GM23338 (cell line): ENCODE data around the gene AKAP13. TPM values are rescaled to one million over a fixed set of nuclear protein-coding genes. Genes with fewer than 3 reads are reported as not detected.

Source experiments
- ATAC-seq: fragments of 200-7000 bp; cut with Tn5 transposase; 3 replicates; pipeline ENCODE4 v1.9.1; 2020
- DNase-seq: peaks from one replicate; pipeline ENCODE4 v3.0.0-alpha.2; 2015; ENCODE audit warnings: low spot score
- H2AFZ ChIP-seq: fragments of 200-600 bp; sonication (generic); 2 replicates; pipeline ENCODE4 v1.8.0; 2016; ENCODE audit warnings: antibody characterized with exemption, mild to moderate bottlenecking, moderate library complexity
- H3F3A ChIP-seq: fragments of 200-600 bp; sonication (generic); replicated peaks from 2 replicates; pipeline ENCODE4 v1.8.0; 2017; ENCODE audit warnings: antibody characterized with exemption, mixed run types, low read depth
- H3K27ac ChIP-seq: fragments of 200-600 bp; sonication (generic); 2 replicates; pipeline ENCODE4 v1.6.1; 2016; ENCODE audit warnings: low read depth
- H3K27me3 ChIP-seq: fragments of 200-600 bp; sonication (generic); 2 replicates; pipeline ENCODE4 v1.8.0; 2016; ENCODE audit warnings: mild to moderate bottlenecking, mixed run types, moderate library complexity; ENCODE audit not compliant: insufficient read depth
- H3K36me3 ChIP-seq: fragments of 200-600 bp; sonication (generic); 2 replicates; pipeline ENCODE4 v1.8.0; 2016; ENCODE audit warnings: mild to moderate bottlenecking; ENCODE audit not compliant: insufficient read depth
- H3K4me1 ChIP-seq: fragments of 200-600 bp; sonication (generic); 2 replicates; pipeline ENCODE4 v1.8.0; 2016; ENCODE audit warnings: mild to moderate bottlenecking, moderate library complexity; ENCODE audit not compliant: insufficient read depth
- H3K4me2 ChIP-seq: fragments of 200-600 bp; sonication (generic); 2 replicates; pipeline ENCODE4 v1.7.1; 2017; ENCODE audit warnings: mixed run types
- H3K4me3 ChIP-seq: fragments of 200-600 bp; sonication (generic); 2 replicates; pipeline ENCODE4 v1.6.1; 2016; ENCODE audit warnings: mixed run types
- H3K79me2 ChIP-seq: fragments of 200-600 bp; sonication (generic); replicated peaks from 2 replicates; pipeline ENCODE4 v1.8.0; 2017; ENCODE audit warnings: mild to moderate bottlenecking; ENCODE audit not compliant: insufficient read depth
- H3K9me2 ChIP-seq: fragments of 200-600 bp; sonication (generic); 2 replicates; pipeline ENCODE4 v1.8.0; 2017; ENCODE audit not compliant: insufficient read depth
- H4K20me1 ChIP-seq: fragments of 200-600 bp; sonication (generic); replicated peaks from 2 replicates; pipeline ENCODE4 v1.8.0; 2017; ENCODE audit warnings: mild to moderate bottlenecking; ENCODE audit not compliant: insufficient read depth
- H3K27ac Mint-ChIP-seq: 2 replicates; pipeline ENCODE4 v1.8.0; 2020; ENCODE audit warnings: inconsistent platforms, mild to moderate bottlenecking, moderate library complexity, mixed read lengths
- H3K27me3 Mint-ChIP-seq: 3 replicates; pipeline ENCODE4 v1.8.0; 2022; ENCODE audit warnings: low read depth, mild to moderate bottlenecking, moderate library complexity, mixed read lengths, inconsistent platforms; ENCODE audit not compliant: insufficient read depth, poor library complexity
- H3K36me3 Mint-ChIP-seq: 3 replicates; pipeline ENCODE4 v1.8.0; 2021; ENCODE audit warnings: low read depth, mild to moderate bottlenecking, inconsistent platforms, moderate library complexity, mixed read lengths
- H3K4me1 Mint-ChIP-seq: 3 replicates; pipeline ENCODE4 v1.8.0; 2020; ENCODE audit warnings: mild to moderate bottlenecking, inconsistent platforms, mixed read lengths
- H3K4me3 Mint-ChIP-seq: 3 replicates; pipeline ENCODE4 v1.8.0; 2021; ENCODE audit warnings: moderate library complexity, mild to moderate bottlenecking, inconsistent platforms, mixed read lengths
- H3K9me3 Mint-ChIP-seq: 3 replicates; pipeline ENCODE4 v1.8.0; 2020; ENCODE audit warnings: moderate library complexity, mild to moderate bottlenecking, inconsistent platforms, mixed read lengths
- CREB1 ChIP-seq: fragments of 250-450 bp; sonication (Bioruptor Pico); IDR thresholded peaks from 2 replicates; pipeline ENCODE4 v1.5.0; 2020; ENCODE audit warnings: low read depth, mild to moderate bottlenecking, moderate library complexity
- EZH2 ChIP-seq: fragments of 200-600 bp; sonication (generic); IDR thresholded peaks from one replicate; pipeline ENCODE4 v1.8.0; 2017; ENCODE audit warnings: antibody characterized with exemption, mild to moderate bottlenecking, low read depth; ENCODE audit not compliant: unreplicated experiment
- EZH2phosphoT487 ChIP-seq: fragments of 200-600 bp; sonication (generic); IDR thresholded peaks from one replicate; pipeline ENCODE4 v1.8.1; 2018; ENCODE audit warnings: antibody characterized with exemption; ENCODE audit not compliant: unreplicated experiment
- JUNB ChIP-seq: IDR thresholded peaks from one replicate; pipeline ENCODE4 v1.6.1; 2016; ENCODE audit warnings: antibody characterized with exemption; ENCODE audit not compliant: unreplicated experiment
- NANOG ChIP-seq: IDR thresholded peaks from 2 replicates; pipeline ENCODE4 v1.6.1; 2016; ENCODE audit warnings: antibody characterized with exemption, borderline replicate concordance
- POLR2AphosphoS5 ChIP-seq: IDR thresholded peaks from 2 replicates; pipeline ENCODE4 v1.6.1; 2016; ENCODE audit warnings: antibody characterized with exemption, low read depth
- ZNF114 ChIP-seq: fragments of 250-450 bp; sonication (Bioruptor Pico); IDR thresholded peaks from 2 replicates; pipeline ENCODE4 v1.5.0; 2020; ENCODE audit warnings: mild to moderate bottlenecking, moderate library complexity
- ZNF331 ChIP-seq: fragments of 250-450 bp; sonication (Bioruptor Pico); IDR thresholded peaks from 2 replicates; pipeline ENCODE4 v1.5.0; 2020; ENCODE audit warnings: low read depth, mild to moderate bottlenecking, moderate library complexity
- polyA plus RNA-seq: library from polyadenylated mRNA; unstranded; fragments of >200 nt; fragmentation: Nextera tagmentation; extraction: Ambion mirVana; gene quantifications from 2 replicates; pipeline ENCODE4 v1.2.1, GENCODE V29; 2016
- total RNA-seq: library from RNA; depleted of rRNA; stranded (reverse); fragments of >200 nt; shearing (Covaris generic); gene quantifications from 2 replicates; pipeline ENCODE4 v1.2.3, GENCODE V29; 2014
- TF ChIP-seq, protein P1 (sequence below): fragments of 250-450 bp; sonication (Bioruptor Pico); IDR thresholded peaks from 2 replicates; pipeline ENCODE4 v1.5.0; 2020; ENCODE audit warnings: mild to moderate bottlenecking, moderate library complexity
- TF ChIP-seq, protein P2 (sequence below): IDR thresholded peaks from one replicate; pipeline ENCODE4 v1.6.1; 2018; ENCODE audit warnings: antibody characterized with exemption; ENCODE audit not compliant: unreplicated experiment
- TF ChIP-seq, protein P3 (sequence below), 2 experiments: fragments of 200-600 bp in 1 of 2; sonication (generic) in 1 of 2; conservative IDR thresholded peaks; 2 replicates each; pipeline versions ENCODE4 v1.5.1 to v1.6.1; 2016 to 2017; ENCODE audit warnings: antibody characterized with exemption in 2 of 2, low read depth in 2 of 2, mild to moderate bottlenecking in 2 of 2, moderate library complexity in 1 of 2

The AKAP13 gene
- total and polyA plus RNA-seq, 2 experiments from 2014 or later, result 46.2 to 60.7 TPM

DNA sequence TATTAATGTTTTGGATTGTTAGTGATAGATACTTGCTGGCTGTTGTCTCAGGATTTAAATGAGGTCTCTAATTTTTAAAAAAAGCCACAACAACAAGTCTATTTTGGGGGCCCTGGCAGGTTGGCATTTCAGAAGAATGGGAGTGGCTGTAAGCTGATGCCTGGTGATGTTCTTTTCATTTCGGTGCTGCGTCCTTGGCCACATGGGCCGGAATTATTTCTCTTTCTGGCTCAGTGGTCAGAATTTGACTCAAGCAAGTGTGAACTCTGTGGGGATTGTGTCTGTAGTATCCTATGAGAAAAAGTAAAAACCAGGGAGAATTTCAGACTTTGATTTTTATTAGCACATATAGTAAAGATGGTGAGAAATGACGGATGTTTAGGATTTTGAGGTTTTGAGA, 203.0 kb downstream of the AKAP13 start:
- H3K4me2 ChIP-seq, result no peak overlapping the region
- no peaks in the 10 kb centered on the region for H3K9me2 ChIP-seq
- H3K4me1 Mint-ChIP-seq, result peaks cover 20% of the 10 kb centered on the region; the same call in 2 of the 3 replicates
- H3K27ac Mint-ChIP-seq, result no peak overlapping the region
- ATAC-seq, result no peak
- no peak overlapping the region for H3K4me3 ChIP-seq
- H3K4me1 ChIP-seq, result peaks cover 8% of the 10 kb centered on the region; the same call in 1 of the 2 replicates
- peaks cover 33% of the 10 kb centered on the region for H3K36me3 Mint-ChIP-seq
- 0 out of 2 replicates have a peak, but pooled peaks cover 13% of the 10 kb centered on the region for H4K20me1 ChIP-seq
- no peaks in the 10 kb centered on the region for H3F3A ChIP-seq
- H3K27me3 Mint-ChIP-seq, result no peaks in the 10 kb centered on the region
- peaks cover 23% of the 10 kb centered on the region for H3K79me2 ChIP-seq
- H3K27ac ChIP-seq, result no peak overlapping the region
- no peaks in the 10 kb centered on the region for H3K27me3 ChIP-seq
- TF ChIP-seq EZH2, result no peak
- TF ChIP-seq POLR2AphosphoS5, result no peak
- no peak for DNase-seq
- no peak overlapping the region for H3K4me3 Mint-ChIP-seq
- no peaks in the 10 kb centered on the region for H3K9me3 Mint-ChIP-seq
- no peak overlapping the region for H2AFZ ChIP-seq
- H3K36me3 ChIP-seq, result no peaks in the 10 kb centered on the region

DNA sequence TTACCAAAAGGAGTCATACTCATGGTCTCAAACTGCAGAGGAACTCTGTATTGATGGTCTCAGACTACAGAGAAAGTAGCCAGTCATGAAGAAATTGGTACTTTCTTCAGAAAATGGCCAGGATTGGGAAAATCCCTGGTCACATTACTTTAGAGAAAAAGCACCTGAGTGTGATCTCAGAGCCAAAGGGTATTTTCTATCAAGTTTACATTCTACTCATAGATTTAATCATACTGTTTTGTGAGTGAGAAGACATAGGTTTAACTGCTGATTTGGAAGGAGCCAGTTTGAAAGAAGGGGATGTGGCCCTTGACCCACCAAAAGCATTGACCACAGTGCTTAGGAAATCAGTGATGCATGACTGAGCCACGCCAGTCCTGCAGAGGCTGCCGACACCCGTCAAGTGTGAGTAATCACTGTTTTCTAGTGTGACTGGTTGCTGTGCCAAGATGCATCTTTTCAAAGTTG, 203.6 kb downstream of the AKAP13 start:
- ATAC-seq (no peak), DNase-seq (no peak)
- Histone ChIP-seq H3K36me3 (no peaks in the 10 kb centered on the region), H3K4me3 (no peak overlapping the region), H3K4me2 (no peak overlapping the region), H3K27ac (no peak overlapping the region), H4K20me1 (0 out of 2 replicates have a peak, but pooled peaks cover 13% of the 10 kb centered on the region), H3F3A (no peaks in the 10 kb centered on the region), H3K27me3 (no peaks in the 10 kb centered on the region), H3K4me1 (peaks cover 13% of the 10 kb centered on the region; the same call in 1 of the 2 replicates), H2AFZ (no peak overlapping the region), H3K9me2 (no peaks in the 10 kb centered on the region), H3K79me2 (peaks cover 23% of the 10 kb centered on the region)
- Mint-ChIP-seq H3K4me3 (no peak overlapping the region), H3K27ac (no peak overlapping the region), H3K4me1 (peaks cover 25% of the 10 kb centered on the region; the same call in 2 of the 3 replicates), H3K9me3 (no peaks in the 10 kb centered on the region), H3K27me3 (no peaks in the 10 kb centered on the region), H3K36me3 (peaks cover 29% of the 10 kb centered on the region)
- TF ChIP-seq, protein P1, sequence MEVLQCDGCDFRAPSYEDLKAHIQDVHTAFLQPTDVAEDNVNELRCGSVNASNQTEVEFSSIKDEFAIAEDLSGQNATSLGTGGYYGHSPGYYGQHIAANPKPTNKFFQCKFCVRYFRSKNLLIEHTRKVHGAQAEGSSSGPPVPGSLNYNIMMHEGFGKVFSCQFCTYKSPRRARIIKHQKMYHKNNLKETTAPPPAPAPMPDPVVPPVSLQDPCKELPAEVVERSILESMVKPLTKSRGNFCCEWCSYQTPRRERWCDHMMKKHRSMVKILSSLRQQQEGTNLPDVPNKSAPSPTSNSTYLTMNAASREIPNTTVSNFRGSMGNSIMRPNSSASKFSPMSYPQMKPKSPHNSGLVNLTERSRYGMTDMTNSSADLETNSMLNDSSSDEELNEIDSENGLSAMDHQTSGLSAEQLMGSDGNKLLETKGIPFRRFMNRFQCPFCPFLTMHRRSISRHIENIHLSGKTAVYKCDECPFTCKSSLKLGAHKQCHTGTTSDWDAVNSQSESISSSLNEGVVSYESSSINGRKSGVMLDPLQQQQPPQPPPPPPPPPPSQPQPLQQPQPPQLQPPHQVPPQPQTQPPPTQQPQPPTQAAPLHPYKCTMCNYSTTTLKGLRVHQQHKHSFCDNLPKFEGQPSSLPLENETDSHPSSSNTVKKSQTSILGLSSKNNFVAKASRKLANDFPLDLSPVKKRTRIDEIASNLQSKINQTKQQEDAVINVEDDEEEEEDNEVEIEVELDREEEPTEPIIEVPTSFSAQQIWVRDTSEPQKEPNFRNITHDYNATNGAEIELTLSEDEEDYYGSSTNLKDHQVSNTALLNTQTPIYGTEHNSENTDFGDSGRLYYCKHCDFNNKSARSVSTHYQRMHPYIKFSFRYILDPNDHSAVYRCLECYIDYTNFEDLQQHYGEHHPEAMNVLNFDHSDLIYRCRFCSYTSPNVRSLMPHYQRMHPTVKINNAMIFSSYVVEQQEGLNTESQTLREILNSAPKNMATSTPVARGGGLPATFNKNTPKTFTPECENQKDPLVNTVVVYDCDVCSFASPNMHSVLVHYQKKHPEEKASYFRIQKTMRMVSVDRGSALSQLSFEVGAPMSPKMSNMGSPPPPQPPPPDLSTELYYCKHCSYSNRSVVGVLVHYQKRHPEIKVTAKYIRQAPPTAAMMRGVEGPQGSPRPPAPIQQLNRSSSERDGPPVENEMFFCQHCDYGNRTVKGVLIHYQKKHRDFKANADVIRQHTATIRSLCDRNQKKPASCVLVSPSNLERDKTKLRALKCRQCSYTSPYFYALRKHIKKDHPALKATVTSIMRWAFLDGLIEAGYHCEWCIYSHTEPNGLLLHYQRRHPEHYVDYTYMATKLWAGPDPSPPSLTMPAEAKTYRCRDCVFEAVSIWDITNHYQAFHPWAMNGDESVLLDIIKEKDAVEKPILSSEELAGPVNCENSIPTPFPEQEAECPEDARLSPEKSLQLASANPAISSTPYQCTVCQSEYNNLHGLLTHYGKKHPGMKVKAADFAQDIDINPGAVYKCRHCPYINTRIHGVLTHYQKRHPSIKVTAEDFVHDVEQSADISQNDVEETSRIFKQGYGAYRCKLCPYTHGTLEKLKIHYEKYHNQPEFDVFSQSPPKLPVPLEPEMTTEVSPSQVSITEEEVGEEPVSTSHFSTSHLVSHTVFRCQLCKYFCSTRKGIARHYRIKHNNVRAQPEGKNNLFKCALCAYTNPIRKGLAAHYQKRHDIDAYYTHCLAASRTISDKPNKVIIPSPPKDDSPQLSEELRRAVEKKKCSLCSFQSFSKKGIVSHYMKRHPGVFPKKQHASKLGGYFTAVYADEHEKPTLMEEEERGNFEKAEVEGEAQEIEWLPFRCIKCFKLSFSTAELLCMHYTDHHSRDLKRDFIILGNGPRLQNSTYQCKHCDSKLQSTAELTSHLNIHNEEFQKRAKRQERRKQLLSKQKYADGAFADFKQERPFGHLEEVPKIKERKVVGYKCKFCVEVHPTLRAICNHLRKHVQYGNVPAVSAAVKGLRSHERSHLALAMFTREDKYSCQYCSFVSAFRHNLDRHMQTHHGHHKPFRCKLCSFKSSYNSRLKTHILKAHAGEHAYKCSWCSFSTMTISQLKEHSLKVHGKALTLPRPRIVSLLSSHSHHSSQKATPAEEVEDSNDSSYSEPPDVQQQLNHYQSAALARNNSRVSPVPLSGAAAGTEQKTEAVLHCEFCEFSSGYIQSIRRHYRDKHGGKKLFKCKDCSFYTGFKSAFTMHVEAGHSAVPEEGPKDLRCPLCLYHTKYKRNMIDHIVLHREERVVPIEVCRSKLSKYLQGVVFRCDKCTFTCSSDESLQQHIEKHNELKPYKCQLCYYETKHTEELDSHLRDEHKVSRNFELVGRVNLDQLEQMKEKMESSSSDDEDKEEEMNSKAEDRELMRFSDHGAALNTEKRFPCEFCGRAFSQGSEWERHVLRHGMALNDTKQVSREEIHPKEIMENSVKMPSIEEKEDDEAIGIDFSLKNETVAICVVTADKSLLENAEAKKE (CRISPR knock-in tag), result no peak
- no peak for TF ChIP-seq NANOG
- no peak for TF ChIP-seq POLR2AphosphoS5
- no peak for TF ChIP-seq CREB1 (CRISPR knock-in tag)
- TF ChIP-seq, protein P2, sequence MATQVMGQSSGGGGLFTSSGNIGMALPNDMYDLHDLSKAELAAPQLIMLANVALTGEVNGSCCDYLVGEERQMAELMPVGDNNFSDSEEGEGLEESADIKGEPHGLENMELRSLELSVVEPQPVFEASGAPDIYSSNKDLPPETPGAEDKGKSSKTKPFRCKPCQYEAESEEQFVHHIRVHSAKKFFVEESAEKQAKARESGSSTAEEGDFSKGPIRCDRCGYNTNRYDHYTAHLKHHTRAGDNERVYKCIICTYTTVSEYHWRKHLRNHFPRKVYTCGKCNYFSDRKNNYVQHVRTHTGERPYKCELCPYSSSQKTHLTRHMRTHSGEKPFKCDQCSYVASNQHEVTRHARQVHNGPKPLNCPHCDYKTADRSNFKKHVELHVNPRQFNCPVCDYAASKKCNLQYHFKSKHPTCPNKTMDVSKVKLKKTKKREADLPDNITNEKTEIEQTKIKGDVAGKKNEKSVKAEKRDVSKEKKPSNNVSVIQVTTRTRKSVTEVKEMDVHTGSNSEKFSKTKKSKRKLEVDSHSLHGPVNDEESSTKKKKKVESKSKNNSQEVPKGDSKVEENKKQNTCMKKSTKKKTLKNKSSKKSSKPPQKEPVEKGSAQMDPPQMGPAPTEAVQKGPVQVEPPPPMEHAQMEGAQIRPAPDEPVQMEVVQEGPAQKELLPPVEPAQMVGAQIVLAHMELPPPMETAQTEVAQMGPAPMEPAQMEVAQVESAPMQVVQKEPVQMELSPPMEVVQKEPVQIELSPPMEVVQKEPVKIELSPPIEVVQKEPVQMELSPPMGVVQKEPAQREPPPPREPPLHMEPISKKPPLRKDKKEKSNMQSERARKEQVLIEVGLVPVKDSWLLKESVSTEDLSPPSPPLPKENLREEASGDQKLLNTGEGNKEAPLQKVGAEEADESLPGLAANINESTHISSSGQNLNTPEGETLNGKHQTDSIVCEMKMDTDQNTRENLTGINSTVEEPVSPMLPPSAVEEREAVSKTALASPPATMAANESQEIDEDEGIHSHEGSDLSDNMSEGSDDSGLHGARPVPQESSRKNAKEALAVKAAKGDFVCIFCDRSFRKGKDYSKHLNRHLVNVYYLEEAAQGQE, result no peak
- no peak for TF ChIP-seq ZNF331
- TF ChIP-seq ZNF114 (CRISPR knock-in tag), result no peak
- TF ChIP-seq JUNB, result no peak
- TF ChIP-seq, protein P3, sequence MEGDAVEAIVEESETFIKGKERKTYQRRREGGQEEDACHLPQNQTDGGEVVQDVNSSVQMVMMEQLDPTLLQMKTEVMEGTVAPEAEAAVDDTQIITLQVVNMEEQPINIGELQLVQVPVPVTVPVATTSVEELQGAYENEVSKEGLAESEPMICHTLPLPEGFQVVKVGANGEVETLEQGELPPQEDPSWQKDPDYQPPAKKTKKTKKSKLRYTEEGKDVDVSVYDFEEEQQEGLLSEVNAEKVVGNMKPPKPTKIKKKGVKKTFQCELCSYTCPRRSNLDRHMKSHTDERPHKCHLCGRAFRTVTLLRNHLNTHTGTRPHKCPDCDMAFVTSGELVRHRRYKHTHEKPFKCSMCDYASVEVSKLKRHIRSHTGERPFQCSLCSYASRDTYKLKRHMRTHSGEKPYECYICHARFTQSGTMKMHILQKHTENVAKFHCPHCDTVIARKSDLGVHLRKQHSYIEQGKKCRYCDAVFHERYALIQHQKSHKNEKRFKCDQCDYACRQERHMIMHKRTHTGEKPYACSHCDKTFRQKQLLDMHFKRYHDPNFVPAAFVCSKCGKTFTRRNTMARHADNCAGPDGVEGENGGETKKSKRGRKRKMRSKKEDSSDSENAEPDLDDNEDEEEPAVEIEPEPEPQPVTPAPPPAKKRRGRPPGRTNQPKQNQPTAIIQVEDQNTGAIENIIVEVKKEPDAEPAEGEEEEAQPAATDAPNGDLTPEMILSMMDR (conservative IDR thresholded peaks at IDR 0.05; ENCODE audit: low read depth in 2 of 2), result no peak
- no peak for TF ChIP-seq EZH2phosphoT487
